Activated CD4-positive, alpha-beta memory T cell treated with anti-CD3 and anti-CD28 coated beads for 36 hours (primary cell): ENCODE data around the gene SLC26A6. TPM values are rescaled to one million over a fixed set of nuclear protein-coding genes. Genes with fewer than 3 reads are reported as not detected.

ENCODE experiments used
- CTCF ChIA-PET: fragments of 350-600 bp; sonication (Branson Sonifier 250); formaldehyde crosslinking; loops from one replicate; lab custom pipeline; 2021; ENCODE audit warnings: antibody characterized with exemption, inconsistent platforms; lab: Charles Lee
- POLR2A ChIA-PET: fragments of 350-600 bp; sonication (Branson Sonifier 250); formaldehyde crosslinking; loops from one replicate; lab custom pipeline; 2021; ENCODE audit warnings: antibody characterized with exemption; lab: Charles Lee
- DNase-seq: peaks from one replicate; pipeline ENCODE4 v3.0.0-alpha.2; 2020
- H3K27ac Mint-ChIP-seq: one replicate; pipeline ENCODE4 v1.8.0; 2021; ENCODE audit warnings: mixed read lengths
- H3K27me3 Mint-ChIP-seq: one replicate; pipeline ENCODE4 v1.8.0; 2021; ENCODE audit warnings: mixed read lengths
- H3K36me3 Mint-ChIP-seq: one replicate; pipeline ENCODE4 v1.8.0; 2021; ENCODE audit warnings: mixed read lengths
- H3K4me1 Mint-ChIP-seq: one replicate; pipeline ENCODE4 v1.8.0; 2021; ENCODE audit warnings: low read depth, mixed read lengths
- H3K4me3 Mint-ChIP-seq: one replicate; pipeline ENCODE4 v1.8.0; 2021; ENCODE audit warnings: mild to moderate bottlenecking, mixed read lengths
- H3K9me3 Mint-ChIP-seq: one replicate; pipeline ENCODE4 v1.8.0; 2021; ENCODE audit warnings: mixed read lengths
- intact Hi-C: fragments of 100-400 bp; cut with micrococcal nuclease; formaldehyde crosslinking; loops from one replicate; pipeline ENCODE4 v1.15.1; 2023
- total RNA-seq, 2 experiments: library from RNA; stranded (reverse); gene quantifications; one replicate each; pipeline ENCODE4 v1.2.3, GENCODE V29; 2021

The SLC26A6 gene
- total RNA-seq, 2 experiments from 2014 or later = 47.7 to 52.4 TPM

- CTCF ChIA-PET = no interaction called here
These were observed 42.8 kb upstream of the SLC26A6 start for GRCh38 chr3:48678056-48678455.

GRCh38 chr3:48674505-48674904 lies 39.2 kb upstream of the SLC26A6 start:
- ChIA-PET POLR2A (interaction anchor here (0.9 kb wide), 1 partner anchor 13 kb away, joined by 3 read pairs; no protein-coding TSS in a partner anchor), CTCF (interaction anchor here (0.6 to 1.5 kb wide), 3 partner anchors 12 to 39 kb away, joined by 3 to 4 read pairs (median 4); partner anchors contain the start of gene SLC26A6)
- intact Hi-C loops = no loop called here
- no peak overlapping the region for H3K27ac Mint-ChIP-seq
- H3K27me3 Mint-ChIP-seq = no peaks in the 10 kb centered on the region
- no peak for DNase-seq
- peaks cover 25% of the 10 kb centered on the region for H3K36me3 Mint-ChIP-seq
- H3K4me1 Mint-ChIP-seq = no peaks in the 10 kb centered on the region
- H3K4me3 Mint-ChIP-seq = no peak overlapping the region
- H3K9me3 Mint-ChIP-seq = no peaks in the 10 kb centered on the region

More at GRCh38 chr3:48678056-48678455, 42.8 kb upstream of the SLC26A6 start:
- intact Hi-C loops = no loop called here
- Mint-ChIP-seq H3K36me3 (peaks cover 28% of the 10 kb centered on the region), H3K27ac (no peak overlapping the region), H3K27me3 (no peaks in the 10 kb centered on the region), H3K4me1 (peaks cover 6% of the 10 kb centered on the region), H3K9me3 (no peaks in the 10 kb centered on the region), H3K4me3 (no peak overlapping the region)
- POLR2A ChIA-PET = no interaction called here
- no peak for DNase-seq

DNA sequence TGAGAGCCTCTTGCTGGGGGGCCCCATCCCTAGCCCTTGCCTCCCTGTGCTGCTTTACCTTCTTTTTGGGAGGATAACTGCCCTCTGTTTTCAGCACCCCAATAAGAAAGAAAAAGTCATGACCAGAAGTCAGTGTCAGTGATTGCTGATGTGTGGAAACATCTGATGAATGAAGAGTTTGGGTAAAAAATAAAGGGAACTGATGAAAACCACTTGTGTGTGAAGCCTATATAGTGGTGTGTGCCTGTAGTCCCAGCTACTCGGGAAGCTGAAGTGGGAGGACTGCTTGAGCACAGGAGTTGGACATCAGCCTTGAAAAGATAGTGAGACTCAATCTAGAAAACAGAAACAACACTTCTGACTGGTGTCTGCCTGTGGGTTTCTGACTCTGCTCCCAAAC lies 37.3 kb upstream of the SLC26A6 start:
- H3K27me3 Mint-ChIP-seq = no peaks in the 10 kb centered on the region
- H3K9me3 Mint-ChIP-seq = no peaks in the 10 kb centered on the region
- DNase-seq = no peak
- POLR2A ChIA-PET = no interaction called here
- intact Hi-C loops = no loop called here
- H3K27ac Mint-ChIP-seq = no peak overlapping the region
- no peak overlapping the region for H3K4me3 Mint-ChIP-seq
- H3K4me1 Mint-ChIP-seq = no peaks in the 10 kb centered on the region
- CTCF ChIA-PET = interaction anchor here (0.6 kb wide), 1 partner anchor 68 kb away, joined by 4 read pairs; no protein-coding TSS in a partner anchor
- peaks cover 14% of the 10 kb centered on the region for H3K36me3 Mint-ChIP-seq

- Mint-ChIP-seq H3K9me3 (no peaks in the 10 kb centered on the region), H3K4me3 (no peak overlapping the region), H3K4me1 (peaks cover 15% of the 10 kb centered on the region), H3K27me3 (peaks cover 11% of the 10 kb centered on the region), H3K36me3 (peaks cover 6% of the 10 kb centered on the region), H3K27ac (no peak overlapping the region)
- intact Hi-C loops = loop anchor here (5.0 kb wide), 1 partner anchor 52 kb away; the partner anchor contains the start of gene IP6K2
- ChIA-PET CTCF (interaction anchor here (1.4 to 2.3 kb wide), 4 partner anchors 17 to 235 kb away, joined by 4 to 11 read pairs (median 7); partner anchors contain the start of gene NCKIPSD), POLR2A (interaction anchor here (1.2 kb wide), 1 partner anchor 342 kb away, joined by 4 read pairs; the partner anchor contains the start of gene WDR6)
- no peak for DNase-seq
These were observed 29.7 kb upstream of the SLC26A6 start for GRCh38 chr3:48664929-48665328.

DNA sequence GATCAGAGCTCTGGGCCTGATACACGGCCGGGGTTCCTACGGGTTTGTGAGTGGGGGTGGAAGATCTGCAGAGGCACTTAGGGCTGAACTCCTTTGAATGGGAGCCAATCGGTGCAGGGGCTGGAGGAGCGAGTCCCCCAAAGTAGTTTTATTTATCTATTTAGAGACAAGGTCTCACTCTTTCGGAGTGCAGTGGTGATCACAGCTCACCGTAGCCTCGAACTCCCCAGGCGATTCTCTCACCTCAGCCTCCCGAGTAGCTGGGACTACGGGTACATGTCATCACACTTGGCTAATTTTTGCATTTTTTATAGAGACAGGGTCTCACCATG lies 29.0 kb upstream of the SLC26A6 start:
- no peaks in the 10 kb centered on the region for H3K9me3 Mint-ChIP-seq
- peak overlapping the region; percentile 74 for H3K27ac Mint-ChIP-seq
- H3K4me1 Mint-ChIP-seq = peaks cover 15% of the 10 kb centered on the region
- H3K27me3 Mint-ChIP-seq = peaks cover 13% of the 10 kb centered on the region
- intact Hi-C loops = loop anchor here (5.0 kb wide), 1 partner anchor 53 kb away; the partner anchor contains the start of gene IP6K2
- DNase-seq = no peak
- ChIA-PET CTCF (interaction anchor here (1.0 to 2.3 kb wide), 5 partner anchors 17 to 235 kb away, joined by 3 to 11 read pairs (median 5); partner anchors contain the start of gene NCKIPSD), POLR2A (interaction anchor here (0.5 to 4.0 kb wide), 4 partner anchors 22 to 343 kb away, joined by 3 to 11 read pairs (median 4); partner anchors contain the start of genes SLC26A6 and WDR6)
- H3K36me3 Mint-ChIP-seq = peaks cover 6% of the 10 kb centered on the region
- peak overlapping the region; percentile 88 for H3K4me3 Mint-ChIP-seq

DNA sequence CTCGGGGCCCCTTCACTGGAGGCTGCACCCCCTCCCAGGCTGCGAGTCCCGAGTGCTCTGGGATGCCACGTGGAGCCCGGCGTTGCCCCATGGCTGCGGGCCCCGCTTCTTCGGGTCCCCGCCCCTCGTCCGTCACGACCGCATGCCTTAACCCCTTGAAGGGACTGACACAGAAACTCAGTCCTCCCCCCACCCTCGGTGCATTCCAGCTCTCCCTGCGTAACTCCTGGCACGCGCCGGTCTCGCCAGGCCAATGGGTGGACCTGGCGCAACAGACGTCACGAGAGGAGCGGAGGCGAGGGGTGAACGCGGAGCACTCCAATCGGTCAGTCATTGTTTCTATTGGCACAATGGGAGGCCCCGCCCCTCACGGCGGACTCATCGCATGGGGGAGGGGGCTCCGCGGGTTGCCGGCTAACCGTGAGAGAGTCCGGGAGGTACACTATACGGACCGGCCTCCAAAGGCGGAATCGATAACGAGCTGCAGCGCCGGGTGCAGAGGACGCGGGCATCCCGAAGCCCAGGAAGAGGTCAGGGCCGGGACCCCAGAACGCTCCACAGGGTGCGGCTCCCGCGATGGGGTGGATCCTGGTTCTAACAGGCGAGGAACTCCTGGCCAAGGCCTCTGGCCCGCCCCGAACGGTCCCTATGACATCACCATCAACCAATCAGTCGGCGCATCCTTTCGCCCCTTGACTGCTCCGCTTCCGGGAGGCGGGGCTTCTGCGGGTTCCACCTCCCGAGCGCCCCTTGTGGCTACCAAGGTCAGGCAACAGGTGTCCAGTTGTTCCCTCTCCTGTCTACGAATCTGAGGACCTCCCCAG lies 28.4 kb upstream of the SLC26A6 start:
- Mint-ChIP-seq H3K27me3 (peaks cover 13% of the 10 kb centered on the region), H3K9me3 (no peaks in the 10 kb centered on the region), H3K27ac (peak overlapping the region; percentile 74), H3K4me3 (peak overlapping the region; percentile 88), H3K36me3 (peaks cover 6% of the 10 kb centered on the region), H3K4me1 (peaks cover 15% of the 10 kb centered on the region)
- intact Hi-C loops = loop anchor here (1.0 to 5.0 kb wide), 2 partner anchors 28 to 54 kb away; partner anchors contain the start of genes IP6K2 and SLC26A6
- ChIA-PET CTCF (interaction anchor here (0.9 to 2.3 kb wide), 9 partner anchors 18 to 236 kb away, joined by 3 to 13 read pairs (median 4); partner anchors contain the start of genes NCKIPSD, PFKFB4 and SLC26A6), POLR2A (interaction anchor here (0.5 to 4.0 kb wide), 6 partner anchors 23 to 344 kb away, joined by 3 to 11 read pairs (median 4); partner anchors contain the start of genes SLC26A6 and WDR6)
- DNase-seq = peak; percentile 97

GRCh38 chr3:48662753-48663488 lies 27.7 kb upstream of the SLC26A6 start, which contains the start of gene CELSR3:
TSS of gene CELSR3 (minus strand) at chr3:48662886. CDS start at chr3:48662634, 252 bp downstream.
- Mint-ChIP-seq H3K27ac (peak within 1 kb of the TSS; percentile 74), H3K36me3 (peaks cover 4% of the 10 kb centered on the region), H3K4me1 (peaks cover 15% of the 10 kb centered on the region), H3K4me3 (peak within 1 kb of the TSS; percentile 88), H3K27me3 (peaks cover 13% of the 10 kb centered on the region), H3K9me3 (no peaks in the 10 kb centered on the region)
- intact Hi-C loops = loop anchor here (1.0 to 5.0 kb wide), 2 partner anchors 28 to 54 kb away; partner anchors contain the start of genes IP6K2 and SLC26A6
- DNase-seq = peak; percentile 83
- ChIA-PET POLR2A (interaction anchor here (0.7 to 4.0 kb wide), 4 partner anchors 27 to 191 kb away, joined by 3 to 11 read pairs (median 3); partner anchors contain the start of genes IP6K2 and SLC26A6), CTCF (interaction anchor here (0.5 to 2.3 kb wide), 6 partner anchors 19 to 232 kb away, joined by 3 to 13 read pairs (median 3); partner anchors contain the start of genes PFKFB4 and SLC26A6)

GRCh38 chr3:48662145-48662752 lies 27.0 kb upstream of the SLC26A6 start:
- intact Hi-C loops = loop anchor here (5.0 kb wide), 1 partner anchor 55 kb away; the partner anchor contains the start of gene IP6K2
- H3K27me3 Mint-ChIP-seq = peaks cover 13% of the 10 kb centered on the region
- CTCF ChIA-PET = interaction anchor here (0.5 to 2.3 kb wide), 5 partner anchors 27 to 231 kb away, joined by 3 to 13 read pairs (median 3); partner anchors contain the start of gene SLC26A6

DNA sequence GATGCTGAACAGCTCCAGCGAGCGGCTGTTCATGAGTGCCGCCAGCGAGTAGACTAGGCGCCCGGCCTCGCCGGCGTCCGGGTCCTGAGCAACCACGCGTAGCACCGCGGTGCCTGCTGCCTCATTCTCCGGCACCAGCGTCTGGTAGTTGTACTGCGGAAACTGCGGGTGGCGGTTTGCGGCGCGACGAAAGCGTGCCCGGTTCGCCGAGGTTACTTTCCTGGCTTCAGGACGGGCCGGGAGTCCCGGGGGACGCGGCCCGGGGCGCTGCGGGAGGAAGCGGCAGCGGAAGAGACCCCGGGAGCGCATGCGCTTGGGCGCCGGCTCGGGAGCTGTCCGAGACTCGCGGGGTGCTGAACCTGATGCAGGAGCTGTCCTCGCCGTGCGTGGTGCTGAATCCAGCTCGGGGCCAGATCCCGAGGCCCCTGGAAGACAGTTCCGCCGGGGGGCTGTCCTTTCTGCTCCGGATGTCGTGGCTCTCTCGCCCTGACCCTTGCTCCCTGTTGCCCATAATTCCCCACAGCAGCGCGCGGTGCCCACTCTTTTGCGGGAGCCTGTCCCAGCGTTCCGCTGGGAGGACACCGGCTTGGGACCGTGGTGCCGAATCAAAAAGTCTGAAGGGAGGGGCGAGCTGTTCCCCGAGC lies 26.4 kb upstream of the SLC26A6 start:
- Mint-ChIP-seq H3K36me3 (peaks cover 4% of the 10 kb centered on the region), H3K27me3 (peaks cover 13% of the 10 kb centered on the region), H3K9me3 (no peaks in the 10 kb centered on the region), H3K4me1 (peaks cover 18% of the 10 kb centered on the region), H3K27ac (no peak overlapping the region), H3K4me3 (peak overlapping the region; percentile 48)
- POLR2A ChIA-PET = interaction anchor here (0.7 to 4.0 kb wide), 2 partner anchors 13 to 26 kb away, joined by 3 to 11 read pairs; partner anchors contain the start of gene SLC26A6
- intact Hi-C loops = loop anchor here (5.0 kb wide), 1 partner anchor 56 kb away; the partner anchor contains the start of gene IP6K2
- CTCF ChIA-PET = interaction anchor here (1.0 to 2.3 kb wide), 2 partner anchors 26 to 225 kb away, joined by 3 to 13 read pairs; partner anchors contain the start of gene SLC26A6
- DNase-seq = peak; percentile 82

More at GRCh38 chr3:48662145-48662752, 27.0 kb upstream of the SLC26A6 start:
- POLR2A ChIA-PET = interaction anchor here (0.7 to 4.0 kb wide), 3 partner anchors 13 to 55 kb away, joined by 3 to 11 read pairs (median 3); partner anchors contain the start of genes IP6K2 and SLC26A6
- DNase-seq = no peak
- no peak overlapping the region for H3K27ac Mint-ChIP-seq
- H3K4me3 Mint-ChIP-seq = no peak overlapping the region
- peaks cover 15% of the 10 kb centered on the region for H3K4me1 Mint-ChIP-seq
- no peaks in the 10 kb centered on the region for H3K9me3 Mint-ChIP-seq
- peaks cover 4% of the 10 kb centered on the region for H3K36me3 Mint-ChIP-seq
